ENCODE measurements around the gene MIOX.

Gene MIOX

GRCh38 chr22:50503475-50504145 lies 17.0 kb downstream of the MIOX start:
- Histone ChIP-seq H3K4me1 (peaks cover 2% of the 10 kb centered on the region; the same call in 1 of the 2 replicates), H3K27me3 (ENCODE audit: low read depth) (no peaks in the 10 kb centered on the region), H3K4me3 (no peak overlapping the region), H3K9me3 (no peaks in the 10 kb centered on the region), H3K36me3 (replicated peaks) (peaks cover 32% of the 10 kb centered on the region)
- no peak for DNase-seq (ENCODE audit: low spot score in 2 of 2)
- in situ Hi-C loops (cut with MboI; ENCODE audit: low sequenced_read_pairs): no loop called here

GRCh38 chr22:50504369-50505211 lies 17.9 kb downstream of the MIOX start:
- DNase-seq (ENCODE audit: low spot score in 2 of 2): no peak
- no peak overlapping the region for H3K4me3 ChIP-seq
- in situ Hi-C loops (cut with MboI; ENCODE audit: low sequenced_read_pairs): no loop called here

GRCh38 chr22:50505276-50505775 lies 18.7 kb downstream of the MIOX start:
- Histone ChIP-seq H3K9me3 (no peaks in the 10 kb centered on the region), H3K27me3 (ENCODE audit: low read depth) (no peaks in the 10 kb centered on the region), H3K4me1 (peaks cover 8% of the 10 kb centered on the region), H3K36me3 (replicated peaks) (peaks cover 34% of the 10 kb centered on the region), H3K4me3 (no peak overlapping the region)
- in situ Hi-C loops (cut with MboI; ENCODE audit: low sequenced_read_pairs): no loop called here
- DNase-seq (ENCODE audit: low spot score in 2 of 2): no peak

More at GRCh38 chr22:50504369-50505211, 17.9 kb downstream of the MIOX start:
- peaks cover 32% of the 10 kb centered on the region for H3K36me3 ChIP-seq (replicated peaks)
- H3K9me3 ChIP-seq: no peaks in the 10 kb centered on the region
- no peaks in the 10 kb centered on the region for H3K27me3 ChIP-seq (ENCODE audit: low read depth)
- peaks cover 6% of the 10 kb centered on the region for H3K4me1 ChIP-seq

- Histone ChIP-seq H3K4me3 (peak overlapping the region; percentile 99), H3K4me1 (peaks cover 8% of the 10 kb centered on the region), H3K27me3 (ENCODE audit: low read depth) (no peaks in the 10 kb centered on the region), H3K36me3 (replicated peaks) (peaks cover 38% of the 10 kb centered on the region), H3K9me3 (no peaks in the 10 kb centered on the region)
- DNase-seq (ENCODE audit: low spot score in 2 of 2): no peak
- in situ Hi-C loops (cut with MboI; ENCODE audit: low sequenced_read_pairs): no loop called here
These were observed 19.3 kb downstream of the MIOX start for GRCh38 chr22:50505776-50506610.

GRCh38 chr22:50506611-50507420 lies 20.2 kb downstream of the MIOX start:
- peaks cover 38% of the 10 kb centered on the region for H3K36me3 ChIP-seq (replicated peaks)
- in situ Hi-C loops (cut with MboI; ENCODE audit: low sequenced_read_pairs): no loop called here
- H3K4me1 ChIP-seq: peaks cover 8% of the 10 kb centered on the region
- no peak for DNase-seq (ENCODE audit: low spot score in 2 of 2)
- H3K9me3 ChIP-seq: no peaks in the 10 kb centered on the region
- peak overlapping the region; percentile 99 for H3K4me3 ChIP-seq
- H3K27me3 ChIP-seq (ENCODE audit: low read depth): no peaks in the 10 kb centered on the region

GRCh38 chr22:50507421-50507990 lies 20.8 kb downstream of the MIOX start, which contains the start of gene LMF2:
Gene LMF2, minus strand, starts transcription at chr22:50507702. Its CDS starts 27 bp downstream, at chr22:50507675.
- Histone ChIP-seq H3K4me1 (peaks cover 8% of the 10 kb centered on the region), H3K9me3 (no peaks in the 10 kb centered on the region), H3K36me3 (replicated peaks) (peaks cover 38% of the 10 kb centered on the region), H3K27me3 (ENCODE audit: low read depth) (no peaks in the 10 kb centered on the region), H3K4me3 (peak within 1 kb of the TSS; percentile 99)
- peak; percentile 77 to 94 for DNase-seq (ENCODE audit: low spot score in 2 of 2)
- in situ Hi-C loops (cut with MboI; ENCODE audit: low sequenced_read_pairs): no loop called here

- H3K36me3 ChIP-seq (replicated peaks): peaks cover 37% of the 10 kb centered on the region
- H3K9me3 ChIP-seq: no peaks in the 10 kb centered on the region
- in situ Hi-C loops (cut with MboI; ENCODE audit: low sequenced_read_pairs): no loop called here
- H3K27me3 ChIP-seq (ENCODE audit: low read depth): no peaks in the 10 kb centered on the region
- peaks cover 8% of the 10 kb centered on the region for H3K4me1 ChIP-seq
- H3K4me3 ChIP-seq: peak within 1 kb of the TSS; percentile 99
- DNase-seq (ENCODE audit: low spot score in 2 of 2): peak; percentile 89 to 97
These were observed 21.6 kb downstream of the MIOX start, which contains the start of gene NCAPH2 for GRCh38 chr22:50507991-50508884. Gene NCAPH2, plus strand, starts transcription at chr22:50508224. Its CDS starts 114 bp downstream, at chr22:50508338.

- Histone ChIP-seq H3K4me3 (peak overlapping the region; percentile 99), H3K27me3 (ENCODE audit: low read depth) (no peaks in the 10 kb centered on the region), H3K4me1 (peaks cover 8% of the 10 kb centered on the region), H3K36me3 (replicated peaks) (peaks cover 32% of the 10 kb centered on the region), H3K9me3 (no peaks in the 10 kb centered on the region)
- no peak for DNase-seq (ENCODE audit: low spot score in 2 of 2)
- in situ Hi-C loops (cut with MboI; ENCODE audit: low sequenced_read_pairs): no loop called here
These were observed 22.2 kb downstream of the MIOX start for GRCh38 chr22:50508897-50509296.

GRCh38 chr22:50513175-50513574 lies 26.5 kb downstream of the MIOX start:
- no peak for DNase-seq (ENCODE audit: low spot score in 2 of 2)
- H3K9me3 ChIP-seq: no peaks in the 10 kb centered on the region
- peaks cover 8% of the 10 kb centered on the region for H3K4me1 ChIP-seq
- H3K4me3 ChIP-seq: no peak overlapping the region
- in situ Hi-C loops (cut with MboI; ENCODE audit: low sequenced_read_pairs): loop anchor here (10.0 kb wide), 1 partner anchor 258 kb away; the partner anchor contains the start of gene HDAC10
- no peaks in the 10 kb centered on the region for H3K27me3 ChIP-seq (ENCODE audit: low read depth)
- peaks cover 36% of the 10 kb centered on the region for H3K36me3 ChIP-seq (replicated peaks)

GRCh38 chr22:50516068-50516467 lies 29.4 kb downstream of the MIOX start:
- Histone ChIP-seq H3K27me3 (ENCODE audit: low read depth) (no peaks in the 10 kb centered on the region), H3K4me1 (no peaks in the 10 kb centered on the region), H3K36me3 (replicated peaks) (peaks cover 52% of the 10 kb centered on the region), H3K9me3 (no peaks in the 10 kb centered on the region), H3K4me3 (no peak overlapping the region)
- in situ Hi-C loops (cut with MboI; ENCODE audit: low sequenced_read_pairs): loop anchor here (10.0 kb wide), 1 partner anchor 261 kb away; the partner anchor contains the start of gene HDAC10
- no peak for DNase-seq (ENCODE audit: low spot score in 2 of 2)

- in situ Hi-C loops (cut with MboI; ENCODE audit: low sequenced_read_pairs): loop anchor here (10.0 kb wide), 1 partner anchor 262 kb away; the partner anchor contains the start of gene HDAC10
- no peak for DNase-seq (ENCODE audit: low spot score in 2 of 2)
- H3K36me3 ChIP-seq (replicated peaks): peaks cover 58% of the 10 kb centered on the region
- H3K9me3 ChIP-seq: no peaks in the 10 kb centered on the region
- H3K27me3 ChIP-seq (ENCODE audit: low read depth): no peaks in the 10 kb centered on the region
- no peaks in the 10 kb centered on the region for H3K4me1 ChIP-seq
- H3K4me3 ChIP-seq: no peak overlapping the region
These were observed 30.2 kb downstream of the MIOX start for GRCh38 chr22:50516891-50517290.

Measured in HAP-1 (cell line).